Measurements from ENCODE around the gene ZNF674. TPM values are rescaled to one million over a fixed set of nuclear protein-coding genes. Genes with fewer than 3 reads are reported as not detected.
"Not testable (repeated sequence)": the region's sequence is repeated elsewhere in the genome, so short reads cannot be mapped to it uniquely, and the experiment has no call there.

The ZNF674 gene
- total RNA-seq, 2 experiments from 2014 or later: 1.7 to 2.0 TPM

- POLR2A ChIA-PET: no interaction called here
These were observed 67.8 kb downstream of the ZNF674 start for GRCh38 chrX:46477435-46477834.

GRCh38 chrX:46465203-46465602 is 80.0 kb downstream of the ZNF674 start:
- ATAC-seq (no peak), DNase-seq (no peak)
- TF ChIP-seq CTCF (IDR thresholded peaks at IDR 0.05): no peak
- Mint-ChIP-seq H3K27ac (no peak overlapping the region), H3K4me3 (no peak overlapping the region), H3K27me3 (no peaks in the 10 kb centered on the region), H3K36me3 (ENCODE audit: low read depth) (peaks cover 38% of the 10 kb centered on the region), H3K4me1 (ENCODE audit: low read depth) (peaks cover 16% of the 10 kb centered on the region), H3K9me3 (no peaks in the 10 kb centered on the region)
- intact Hi-C loops (cut with micrococcal nuclease): no loop called here
- ChIA-PET CTCF (no interaction called here), POLR2A (no interaction called here)

More at GRCh38 chrX:46477435-46477834, 67.8 kb downstream of the ZNF674 start:
- ATAC-seq (no peak), DNase-seq (no peak)
- TF ChIP-seq CTCF (IDR thresholded peaks at IDR 0.05): no peak
- Mint-ChIP-seq H3K9me3 (peaks cover 6% of the 10 kb centered on the region), H3K4me1 (ENCODE audit: low read depth) (no peaks in the 10 kb centered on the region), H3K36me3 (ENCODE audit: low read depth) (peaks cover 39% of the 10 kb centered on the region), H3K4me3 (no peak overlapping the region), H3K27me3 (no peaks in the 10 kb centered on the region), H3K27ac (no peak overlapping the region)
- CTCF ChIA-PET: no interaction called here
- intact Hi-C loops (cut with micrococcal nuclease): no loop called here

- ATAC-seq (no peak), DNase-seq (no peak)
- H3K27ac Mint-ChIP-seq: peak overlapping the region; percentile 20
- peaks cover 13% of the 10 kb centered on the region for H3K4me1 Mint-ChIP-seq (ENCODE audit: low read depth)
- H3K27me3 Mint-ChIP-seq: no peaks in the 10 kb centered on the region
- ChIA-PET CTCF (no interaction called here), POLR2A (interaction anchor here (0.6 kb wide), 1 partner anchor 30 kb away, joined by 3 read pairs; no protein-coding TSS in a partner anchor)
- peaks cover 29% of the 10 kb centered on the region for H3K36me3 Mint-ChIP-seq (ENCODE audit: low read depth)
- TF ChIP-seq CTCF (IDR thresholded peaks at IDR 0.05): no peak
- H3K4me3 Mint-ChIP-seq: no peak overlapping the region
- H3K9me3 Mint-ChIP-seq: no peaks in the 10 kb centered on the region
- intact Hi-C loops (cut with micrococcal nuclease): no loop called here
These were observed 81.5 kb downstream of the ZNF674 start for GRCh38 chrX:46463682-46464081.

- ATAC-seq: peak; percentile 55
- no peak for TF ChIP-seq CTCF (IDR thresholded peaks at IDR 0.05)
- no peak overlapping the region for H3K4me3 Mint-ChIP-seq
- peaks cover 27% of the 10 kb centered on the region for H3K36me3 Mint-ChIP-seq (ENCODE audit: low read depth)
- POLR2A ChIA-PET: no interaction called here
- no peaks in the 10 kb centered on the region for H3K27me3 Mint-ChIP-seq
- intact Hi-C loops (cut with micrococcal nuclease): no loop called here
- CTCF ChIA-PET: no interaction called here
- no peaks in the 10 kb centered on the region for H3K9me3 Mint-ChIP-seq
- H3K4me1 Mint-ChIP-seq (ENCODE audit: low read depth): peaks cover 13% of the 10 kb centered on the region
- peak overlapping the region; percentile 75 for H3K27ac Mint-ChIP-seq
- peak; percentile 4 for DNase-seq
These were observed 83.5 kb downstream of the ZNF674 start for GRCh38 chrX:46461660-46462191.

GRCh38 chrX:46460801-46461659 is 84.2 kb downstream of the ZNF674 start:
- POLR2A ChIA-PET: not testable (repeated sequence)

More at GRCh38 chrX:46460801-46461659, 84.2 kb downstream of the ZNF674 start:
- intact Hi-C loops (cut with micrococcal nuclease); H3K27me3 Mint-ChIP-seq; CTCF ChIA-PET; H3K4me3 Mint-ChIP-seq; H3K9me3 Mint-ChIP-seq; DNase-seq; ATAC-seq: not testable (repeated sequence)
- H3K27ac Mint-ChIP-seq: peak overlapping the region; percentile 75
- H3K4me1 Mint-ChIP-seq (ENCODE audit: low read depth): peaks cover 13% of the 10 kb centered on the region
- H3K36me3 Mint-ChIP-seq (ENCODE audit: low read depth): peaks cover 29% of the 10 kb centered on the region

Data from activated CD8-positive, alpha-beta T cell treated with anti-CD3 and anti-CD28 coated beads for 36 hours (primary cell).